ENCODE measurements around the gene ELMO2.

ELMO2 gene, protein sequence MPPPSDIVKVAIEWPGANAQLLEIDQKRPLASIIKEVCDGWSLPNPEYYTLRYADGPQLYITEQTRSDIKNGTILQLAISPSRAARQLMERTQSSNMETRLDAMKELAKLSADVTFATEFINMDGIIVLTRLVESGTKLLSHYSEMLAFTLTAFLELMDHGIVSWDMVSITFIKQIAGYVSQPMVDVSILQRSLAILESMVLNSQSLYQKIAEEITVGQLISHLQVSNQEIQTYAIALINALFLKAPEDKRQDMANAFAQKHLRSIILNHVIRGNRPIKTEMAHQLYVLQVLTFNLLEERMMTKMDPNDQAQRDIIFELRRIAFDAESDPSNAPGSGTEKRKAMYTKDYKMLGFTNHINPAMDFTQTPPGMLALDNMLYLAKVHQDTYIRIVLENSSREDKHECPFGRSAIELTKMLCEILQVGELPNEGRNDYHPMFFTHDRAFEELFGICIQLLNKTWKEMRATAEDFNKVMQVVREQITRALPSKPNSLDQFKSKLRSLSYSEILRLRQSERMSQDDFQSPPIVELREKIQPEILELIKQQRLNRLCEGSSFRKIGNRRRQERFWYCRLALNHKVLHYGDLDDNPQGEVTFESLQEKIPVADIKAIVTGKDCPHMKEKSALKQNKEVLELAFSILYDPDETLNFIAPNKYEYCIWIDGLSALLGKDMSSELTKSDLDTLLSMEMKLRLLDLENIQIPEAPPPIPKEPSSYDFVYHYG

DNA sequence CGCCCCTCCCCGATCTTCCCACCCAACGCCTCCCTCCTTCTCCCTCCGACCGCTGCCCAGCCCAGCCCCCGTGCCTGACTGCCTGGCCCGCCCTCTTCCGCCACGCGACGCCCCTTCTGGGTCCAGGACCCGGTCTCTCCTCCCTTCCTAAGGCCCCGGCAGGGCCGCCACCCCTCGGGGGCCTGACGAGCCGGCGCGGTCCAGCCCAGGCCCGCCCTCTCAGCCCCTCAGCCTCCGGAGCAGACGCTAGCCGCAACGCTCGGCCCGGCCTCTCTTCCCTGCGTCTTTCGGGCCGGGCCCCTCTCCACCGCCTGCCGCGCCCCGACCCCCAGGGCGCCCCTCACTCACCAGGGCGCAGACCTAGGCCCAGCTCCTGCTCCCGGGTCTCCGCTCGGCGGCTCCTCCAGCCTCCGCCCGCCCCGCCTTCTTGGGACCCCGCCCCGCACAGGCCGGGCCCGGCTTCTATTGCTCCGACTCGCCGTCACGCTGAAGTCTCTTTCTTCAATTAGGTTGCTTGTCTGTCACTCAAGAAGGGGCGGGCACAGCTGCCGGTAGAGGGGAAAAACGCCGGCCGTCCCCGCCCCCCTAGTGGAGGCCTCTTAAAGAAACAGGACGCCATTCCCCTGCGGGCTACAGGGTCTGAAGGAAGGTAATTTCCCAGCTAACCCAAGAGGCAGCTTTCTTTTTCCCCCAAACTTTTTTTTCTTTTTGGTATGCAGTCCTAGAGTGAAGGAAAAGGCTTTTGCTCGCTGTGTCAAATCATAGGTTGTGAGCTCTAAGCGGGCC lies at the start of gene ELMO2:
Gene ELMO2 (minus strand): TSS at position 416 of the 786 bp plus-strand sequence. CDS start 12,133 bp downstream, outside the sequence.
- Histone ChIP-seq H3K4me1 (ENCODE audit: low read length) (peaks cover 35% of the 10 kb centered on the region), H3F3A (ENCODE audit: insufficient read depth, low read length) (peaks cover 21% of the 10 kb centered on the region), H3K4me3 (ENCODE audit: low read length) (peak within 1 kb of the TSS; percentile 93), H3K36me3 (replicated peaks; ENCODE audit: insufficient read depth, low read length) (no peaks in the 10 kb centered on the region), H2AFZ (ENCODE audit: low read length) (peak within 1 kb of the TSS; percentile 84), H3K9me3 (replicated peaks; ENCODE audit: insufficient read depth, low read length) (no peaks in the 10 kb centered on the region), H3K4me2 (ENCODE audit: low read depth, low read length) (peak within 1 kb of the TSS; percentile 75), H3K9ac (ENCODE audit: low read length) (peak within 1 kb of the TSS; percentile 68), H3K9me2 (replicated peaks; ENCODE audit: insufficient read depth, low read length) (no peaks in the 10 kb centered on the region), H3K27me3 (replicated peaks; ENCODE audit: insufficient read depth, low read length) (no peaks in the 10 kb centered on the region), H4K20me1 (ENCODE audit: insufficient read depth, low read length) (no peaks in the 10 kb centered on the region), H3K79me2 (ENCODE audit: low read length) (peaks cover 40% of the 10 kb centered on the region), H3K27ac (ENCODE audit: low read length) (peak within 1 kb of the TSS; percentile 46; the same call in 1 of the 2 replicates)
- DNase-seq = peak; percentile 97
- no peak for TF ChIP-seq EZH2 (optimal IDR thresholded peaks at IDR 0.05; ENCODE audit: low read depth, low read length)
- TF ChIP-seq EZH2phosphoT487 (IDR thresholded peaks at IDR 0.05; ENCODE audit: low read length) = no peak
- TF ChIP-seq, protein P1, sequence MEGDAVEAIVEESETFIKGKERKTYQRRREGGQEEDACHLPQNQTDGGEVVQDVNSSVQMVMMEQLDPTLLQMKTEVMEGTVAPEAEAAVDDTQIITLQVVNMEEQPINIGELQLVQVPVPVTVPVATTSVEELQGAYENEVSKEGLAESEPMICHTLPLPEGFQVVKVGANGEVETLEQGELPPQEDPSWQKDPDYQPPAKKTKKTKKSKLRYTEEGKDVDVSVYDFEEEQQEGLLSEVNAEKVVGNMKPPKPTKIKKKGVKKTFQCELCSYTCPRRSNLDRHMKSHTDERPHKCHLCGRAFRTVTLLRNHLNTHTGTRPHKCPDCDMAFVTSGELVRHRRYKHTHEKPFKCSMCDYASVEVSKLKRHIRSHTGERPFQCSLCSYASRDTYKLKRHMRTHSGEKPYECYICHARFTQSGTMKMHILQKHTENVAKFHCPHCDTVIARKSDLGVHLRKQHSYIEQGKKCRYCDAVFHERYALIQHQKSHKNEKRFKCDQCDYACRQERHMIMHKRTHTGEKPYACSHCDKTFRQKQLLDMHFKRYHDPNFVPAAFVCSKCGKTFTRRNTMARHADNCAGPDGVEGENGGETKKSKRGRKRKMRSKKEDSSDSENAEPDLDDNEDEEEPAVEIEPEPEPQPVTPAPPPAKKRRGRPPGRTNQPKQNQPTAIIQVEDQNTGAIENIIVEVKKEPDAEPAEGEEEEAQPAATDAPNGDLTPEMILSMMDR (IDR thresholded peaks at IDR 0.05; ENCODE audit: low read length) = no peak

DNA sequence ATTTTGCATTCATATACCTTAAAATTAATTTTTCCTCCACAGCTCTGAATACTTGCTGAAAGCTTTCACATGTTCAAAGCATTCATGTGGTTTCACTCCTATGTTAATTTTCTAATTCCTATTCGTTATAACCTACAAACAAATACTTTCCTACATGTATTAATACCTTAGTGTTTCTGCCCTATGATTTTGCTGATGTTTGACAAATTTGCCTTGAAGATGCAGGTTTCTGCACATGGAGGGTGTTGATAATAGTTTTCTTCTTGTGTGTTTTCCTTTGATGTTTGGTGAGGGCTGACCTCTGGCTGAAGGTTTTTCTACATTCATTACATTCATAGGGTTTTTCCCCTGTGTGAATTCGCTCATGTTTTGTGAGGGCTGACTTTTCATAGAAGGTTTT lies 49.3 kb upstream of the ELMO2 start:
- H3K4me2 ChIP-seq (ENCODE audit: low read depth, low read length) = no peak overlapping the region
- no peaks in the 10 kb centered on the region for H3K4me1 ChIP-seq (ENCODE audit: low read length)
- H3K9ac ChIP-seq (ENCODE audit: low read length) = no peak overlapping the region
- no peaks in the 10 kb centered on the region for H3K9me2 ChIP-seq (replicated peaks; ENCODE audit: insufficient read depth, low read length)
- H3K27ac ChIP-seq (ENCODE audit: low read length) = no peak overlapping the region
- TF ChIP-seq EZH2phosphoT487 (IDR thresholded peaks at IDR 0.05; ENCODE audit: low read length) = no peak
- TF ChIP-seq, protein P1 (IDR thresholded peaks at IDR 0.05; ENCODE audit: low read length) = no peak
- DNase-seq = no peak
- no peaks in the 10 kb centered on the region for H4K20me1 ChIP-seq (ENCODE audit: insufficient read depth, low read length)
- no peaks in the 10 kb centered on the region for H3K9me3 ChIP-seq (replicated peaks; ENCODE audit: insufficient read depth, low read length)
- H3K27me3 ChIP-seq (replicated peaks; ENCODE audit: insufficient read depth, low read length) = peaks cover 6% of the 10 kb centered on the region; the same call in 1 of the 2 replicates
- H3K79me2 ChIP-seq (ENCODE audit: low read length) = no peaks in the 10 kb centered on the region
- no peaks in the 10 kb centered on the region for H3K36me3 ChIP-seq (replicated peaks; ENCODE audit: insufficient read depth, low read length)
- no peak overlapping the region for H3K4me3 ChIP-seq (ENCODE audit: low read length)
- H3F3A ChIP-seq (ENCODE audit: insufficient read depth, low read length) = no peaks in the 10 kb centered on the region
- no peak overlapping the region for H2AFZ ChIP-seq (ENCODE audit: low read length)

DNA sequence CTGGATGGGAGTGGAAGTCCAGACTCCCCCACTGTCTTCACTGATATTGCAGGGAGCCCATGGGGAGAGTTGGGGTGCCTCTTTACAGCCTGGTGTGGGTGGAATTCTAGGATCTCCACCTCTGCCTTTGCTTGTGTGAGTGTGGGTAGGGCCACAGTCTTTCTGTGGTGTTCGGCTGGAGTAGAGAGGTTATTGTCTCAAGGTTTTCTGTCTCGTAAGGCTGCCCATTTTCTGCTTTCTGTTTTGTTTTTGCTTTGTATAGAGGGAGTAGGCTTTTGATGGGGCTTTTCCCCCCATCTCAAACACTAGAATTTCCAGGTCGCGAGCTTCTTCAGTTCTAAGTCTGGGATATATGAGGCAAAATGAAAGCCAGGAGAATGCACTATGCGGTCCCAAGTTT lies 40.4 kb upstream of the ELMO2 start:
- H3K9me3 ChIP-seq (replicated peaks; ENCODE audit: insufficient read depth, low read length) = no peaks in the 10 kb centered on the region
- 0 out of 2 replicates have a peak overlapping the region, but pooled peaks have one; percentile 27 for H2AFZ ChIP-seq (ENCODE audit: low read length)
- H3K9me2 ChIP-seq (replicated peaks; ENCODE audit: insufficient read depth, low read length) = no peaks in the 10 kb centered on the region
- H3K9ac ChIP-seq (ENCODE audit: low read length) = no peak overlapping the region
- H3F3A ChIP-seq (ENCODE audit: insufficient read depth, low read length) = no peaks in the 10 kb centered on the region
- no peaks in the 10 kb centered on the region for H3K27me3 ChIP-seq (replicated peaks; ENCODE audit: insufficient read depth, low read length)
- no peaks in the 10 kb centered on the region for H3K79me2 ChIP-seq (ENCODE audit: low read length)
- TF ChIP-seq, protein P1 (IDR thresholded peaks at IDR 0.05; ENCODE audit: low read length) = no peak
- TF ChIP-seq EZH2phosphoT487 (IDR thresholded peaks at IDR 0.05; ENCODE audit: low read length) (no peak), EZH2 (optimal IDR thresholded peaks at IDR 0.05; ENCODE audit: low read depth, low read length) (no peak)
- H3K36me3 ChIP-seq (replicated peaks; ENCODE audit: insufficient read depth, low read length) = no peaks in the 10 kb centered on the region
- peak overlapping the region; percentile 8; the same call in 1 of the 2 replicates for H3K4me2 ChIP-seq (ENCODE audit: low read depth, low read length)
- no peaks in the 10 kb centered on the region for H4K20me1 ChIP-seq (ENCODE audit: insufficient read depth, low read length)
- no peak overlapping the region for H3K27ac ChIP-seq (ENCODE audit: low read length)
- peak; percentile 30 for DNase-seq
- H3K4me1 ChIP-seq (ENCODE audit: low read length) = no peaks in the 10 kb centered on the region
- H3K4me3 ChIP-seq (ENCODE audit: low read length) = no peak overlapping the region
